Activated effector memory CD4-positive, alpha-beta T cell treated with Interleukin-2 at 50 U/mL for 16 hours (primary cell): Measurements from ENCODE around the gene PLEKHM3.

Source experiments
- DNase-seq: peaks from one replicate; pipeline ENCODE4 v3.0.0-alpha.2; 2020

PLEKHM3 gene

DNA sequence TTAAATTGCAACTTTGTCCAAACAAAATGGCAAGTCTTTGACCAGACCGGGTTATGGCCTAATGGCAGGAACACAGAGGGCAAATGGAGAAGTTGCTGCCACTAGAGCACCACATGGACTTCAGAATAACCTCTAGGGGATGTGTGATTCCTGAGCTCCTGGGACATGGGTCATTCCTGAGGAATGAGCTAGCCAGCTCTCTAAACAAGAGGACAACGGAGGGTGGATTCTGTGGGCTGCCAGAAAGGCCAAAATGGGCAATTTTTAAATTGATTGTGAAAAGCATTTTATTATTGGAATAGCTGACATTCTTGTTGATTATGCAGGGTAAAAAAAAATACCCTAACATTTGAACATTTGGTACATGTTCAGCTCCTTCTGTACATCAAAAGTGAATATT, 145.8 kb downstream of the PLEKHM3 start:
- no peak for DNase-seq

- no peak for DNase-seq
These were observed 148.3 kb downstream of the PLEKHM3 start for GRCh38 chr2:207876842-207877535.

GRCh38 chr2:207875473-207876212, 149.7 kb downstream of the PLEKHM3 start:
- no peak for DNase-seq

- no peak for DNase-seq
These were observed 151.5 kb downstream of the PLEKHM3 start for GRCh38 chr2:207873794-207874193.

- no peak for DNase-seq
These were observed 153.4 kb downstream of the PLEKHM3 start for GRCh38 chr2:207871911-207872310.

DNA sequence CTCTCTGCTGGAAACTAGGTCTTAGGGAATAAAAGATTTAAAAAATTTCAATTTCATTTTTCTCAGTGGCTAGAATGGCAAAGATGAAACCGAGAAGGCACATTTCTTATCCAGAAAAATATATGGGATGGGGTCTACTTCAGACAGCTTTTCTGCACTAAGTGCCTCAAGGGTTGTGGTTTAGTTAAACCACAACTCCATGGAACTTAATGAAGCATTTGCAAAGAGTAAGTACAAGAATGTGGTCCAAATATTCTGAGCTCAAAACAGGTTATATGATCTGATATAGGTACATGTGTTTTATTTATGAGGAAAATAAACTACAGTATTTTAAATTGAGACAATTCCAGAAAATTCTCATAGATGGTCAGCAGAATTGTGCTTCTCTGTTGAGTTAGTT, 153.8 kb downstream of the PLEKHM3 start:
- no peak for DNase-seq

DNA sequence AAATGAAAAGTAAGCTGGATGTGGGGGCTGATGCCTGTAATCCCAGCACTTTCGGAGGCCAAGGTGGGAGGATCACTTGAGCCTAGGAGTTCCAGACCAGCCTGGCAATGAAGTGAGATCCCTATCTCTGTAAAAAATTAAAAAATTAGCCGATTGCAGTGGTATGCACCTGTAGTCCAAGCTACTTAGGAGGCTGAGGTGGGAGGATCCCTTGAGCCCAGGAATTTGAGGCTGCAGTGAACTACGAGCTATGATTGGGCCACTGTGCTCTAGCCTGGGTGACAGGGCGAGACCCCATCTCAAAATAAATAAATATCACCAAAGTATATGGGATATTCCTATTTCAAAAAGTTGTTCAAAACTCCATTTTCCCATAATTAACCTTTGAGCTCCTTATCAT, 154.5 kb downstream of the PLEKHM3 start:
- DNase-seq = no peak

GRCh38 chr2:207869784-207870778, 155.2 kb downstream of the PLEKHM3 start:
- no peak for DNase-seq

DNA sequence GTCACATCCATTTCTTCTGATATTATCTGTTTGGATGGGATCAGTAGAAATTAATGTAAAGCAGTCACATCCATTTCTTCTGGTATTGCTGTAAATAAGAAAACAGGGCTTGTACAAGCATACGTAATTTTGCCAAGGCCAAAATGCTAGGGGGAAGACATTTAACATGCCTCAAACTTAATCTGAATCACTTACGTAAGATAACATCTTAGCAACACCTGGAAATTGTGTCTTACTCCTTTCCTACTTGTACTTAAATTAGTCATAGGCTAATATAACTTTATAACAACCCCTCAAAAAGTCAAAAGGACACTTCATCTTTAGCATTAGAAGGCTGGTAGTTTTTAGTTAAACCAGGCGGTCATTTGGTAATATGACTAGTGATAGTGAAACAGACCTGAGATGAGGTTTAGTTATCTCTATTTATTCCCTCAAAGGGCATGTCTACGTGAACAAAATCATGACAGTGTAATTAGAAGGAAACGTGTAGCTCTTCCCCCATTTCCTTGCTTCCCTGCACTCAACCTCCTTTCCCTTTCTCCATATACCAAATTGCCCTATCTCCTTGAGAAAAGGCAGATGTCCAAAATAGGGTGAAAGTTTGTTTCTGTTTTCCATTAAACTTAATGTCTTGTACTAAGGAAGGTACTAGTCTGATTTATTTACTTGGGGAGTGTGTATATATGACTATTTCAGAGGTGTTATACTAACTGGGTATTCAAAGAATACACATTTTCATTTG, 156.3 kb downstream of the PLEKHM3 start:
- DNase-seq = no peak

GRCh38 chr2:207867905-207868304, 157.4 kb downstream of the PLEKHM3 start:
- no peak for DNase-seq

GRCh38 chr2:207867056-207867455, 158.3 kb downstream of the PLEKHM3 start:
- DNase-seq = no peak

DNA sequence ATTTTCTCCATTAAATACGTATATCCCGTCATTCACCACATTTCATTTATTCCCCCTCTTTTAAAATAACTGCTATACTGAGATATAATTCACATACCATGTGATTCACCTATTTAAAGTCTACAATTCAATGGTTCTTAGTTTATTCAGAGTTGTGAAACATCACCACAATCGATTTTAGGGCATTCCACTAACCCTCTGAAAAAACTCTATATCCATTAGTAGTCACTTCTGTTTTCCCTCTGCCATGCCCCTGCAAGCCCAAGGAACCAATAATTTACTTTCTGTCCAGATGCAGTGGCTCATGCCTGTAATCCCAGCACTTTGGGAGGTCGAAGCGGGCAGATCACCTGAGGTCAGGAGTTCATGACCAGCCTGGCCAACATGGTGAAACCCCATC, 160.1 kb downstream of the PLEKHM3 start:
- DNase-seq = no peak

DNA sequence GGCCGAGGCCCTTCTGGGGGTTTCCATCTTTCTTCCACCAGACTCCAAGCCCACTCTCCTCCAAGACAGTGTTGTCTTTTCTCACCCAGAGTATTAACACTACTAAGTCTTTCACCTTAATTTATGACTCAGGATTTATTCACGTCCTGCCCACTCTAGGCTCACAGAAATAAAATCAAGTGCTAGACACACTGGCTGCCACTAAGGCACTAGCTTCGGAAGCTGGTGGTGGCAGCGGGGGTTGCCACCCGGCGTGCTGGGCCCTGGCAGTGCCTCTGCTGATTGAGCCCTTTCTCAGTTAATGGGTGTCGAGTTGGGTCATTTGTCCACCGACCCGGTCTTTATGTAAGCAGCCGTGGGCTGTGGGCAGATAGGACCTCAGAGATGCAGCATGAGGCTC, 162.0 kb downstream of the PLEKHM3 start:
- DNase-seq = no peak

DNA sequence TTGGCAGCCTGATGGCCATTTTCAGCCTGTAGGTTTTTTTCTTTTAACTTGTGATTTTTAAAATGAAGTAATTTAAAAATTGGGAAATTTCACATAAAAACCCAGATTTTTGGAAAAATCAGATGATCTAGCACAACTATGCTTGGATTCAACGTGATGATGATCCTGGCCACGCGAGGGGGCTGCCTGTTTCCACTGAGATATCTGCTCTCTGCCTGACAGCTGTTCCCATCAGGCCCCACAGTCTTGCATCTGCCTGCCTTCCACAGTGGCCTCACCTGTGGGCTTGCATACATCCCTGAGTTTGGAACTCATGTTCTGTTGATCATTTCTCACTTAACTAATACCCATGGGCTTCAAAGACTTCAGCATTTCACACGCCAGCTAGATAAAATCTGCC, 163.5 kb downstream of the PLEKHM3 start:
- no peak for DNase-seq

- DNase-seq = no peak
These were observed 164.6 kb downstream of the PLEKHM3 start for GRCh38 chr2:207860685-207861084.

DNA sequence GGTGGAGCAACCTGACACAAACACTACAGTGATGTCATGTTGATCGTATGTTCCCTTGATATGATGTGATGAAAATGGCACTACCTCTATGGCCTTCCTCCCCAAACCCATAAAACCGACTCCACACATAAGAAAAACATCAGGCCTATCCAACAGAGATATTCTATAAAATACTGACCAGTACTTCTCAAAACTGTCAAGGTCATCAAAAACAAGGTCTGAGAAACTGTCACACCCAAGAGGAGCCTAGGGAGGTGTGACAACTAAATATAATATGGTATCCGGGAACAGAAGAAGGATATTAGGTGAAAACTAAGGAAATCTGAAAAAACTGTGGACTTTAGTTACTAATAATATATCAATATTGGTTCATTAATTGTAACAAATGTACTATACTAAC, 169.7 kb downstream of the PLEKHM3 start:
- DNase-seq = no peak

DNA sequence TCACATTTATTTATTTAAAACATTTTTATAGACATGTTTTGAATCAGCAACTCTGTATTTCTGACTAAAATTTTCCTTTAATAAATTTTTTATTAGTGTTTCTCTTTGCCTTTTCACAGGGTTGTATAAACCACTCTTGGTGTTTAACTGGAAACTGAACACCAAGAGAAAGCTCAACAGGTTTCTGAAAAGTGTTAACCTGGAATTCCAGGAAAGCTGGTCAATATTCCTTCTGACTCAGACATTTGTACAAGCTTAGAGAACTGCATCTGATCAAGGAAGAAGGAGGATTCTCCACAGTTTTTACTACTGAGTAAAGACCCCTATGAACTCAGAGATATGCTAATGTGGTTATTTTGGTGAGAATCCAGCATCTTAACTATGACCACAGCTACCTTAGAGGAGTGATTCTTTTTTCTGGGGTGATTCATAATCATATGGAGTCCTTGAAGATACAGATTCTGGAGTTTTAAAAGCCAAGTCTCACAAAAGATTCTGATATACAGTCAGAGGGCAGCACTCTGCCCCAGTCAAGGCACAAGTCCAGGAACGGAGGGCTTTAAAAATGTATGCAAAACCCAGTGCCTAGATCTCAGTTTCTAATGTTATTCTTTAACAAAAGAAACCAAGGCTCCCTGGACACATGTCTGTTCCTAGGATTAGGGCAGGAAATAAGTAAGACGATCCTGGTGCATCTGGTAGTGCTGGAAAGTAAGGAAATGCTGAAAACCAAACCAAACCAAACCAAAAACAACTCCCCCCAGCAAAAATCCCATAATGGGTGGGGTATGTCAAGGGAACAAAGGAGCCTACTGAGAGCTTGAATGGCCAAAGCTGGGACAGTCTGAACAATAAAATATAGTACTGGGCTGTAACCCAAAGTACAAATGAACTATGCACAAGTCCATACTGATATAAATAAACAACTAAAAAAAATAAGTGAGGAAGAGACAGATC, 170.6 kb downstream of the PLEKHM3 start:
- DNase-seq = no peak

DNA sequence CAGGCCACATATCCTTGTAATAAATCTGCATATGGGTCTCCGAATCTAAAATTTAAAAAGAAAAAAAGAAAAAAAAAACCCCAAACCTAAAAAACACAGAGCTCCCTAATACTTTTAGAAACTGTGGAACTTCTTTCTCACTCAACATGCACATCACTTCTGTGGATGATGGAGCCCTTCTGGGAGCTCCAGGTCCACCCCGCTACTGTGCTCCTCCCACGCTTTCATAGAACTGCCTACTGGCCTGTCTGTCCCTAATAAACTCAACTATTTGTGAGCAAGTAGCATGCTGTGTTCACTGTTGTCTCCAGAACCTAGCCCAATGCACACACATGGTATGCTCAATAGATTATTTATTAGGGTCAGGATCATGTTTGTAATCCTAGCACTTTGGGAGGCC, 172.5 kb downstream of the PLEKHM3 start:
- no peak for DNase-seq

DNA sequence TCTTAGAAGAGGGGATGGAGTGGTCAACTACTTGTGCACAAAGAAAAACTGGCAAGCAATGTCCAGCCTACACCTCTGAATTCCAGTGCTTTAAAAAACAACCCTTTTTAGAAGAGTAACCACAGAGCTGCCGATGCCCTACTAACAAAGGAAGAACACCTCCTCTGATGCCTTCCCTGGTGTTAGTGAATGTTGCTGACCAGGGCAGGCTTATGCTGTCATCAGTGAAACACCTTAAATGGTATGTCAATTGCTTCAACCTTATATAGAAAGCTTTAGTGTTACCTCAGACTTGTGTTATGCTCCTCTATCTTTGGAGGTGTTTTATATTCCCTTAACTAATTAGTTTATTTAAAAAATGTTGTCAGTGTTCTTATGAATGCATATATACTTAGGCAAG, 175.9 kb downstream of the PLEKHM3 start:
- no peak for DNase-seq

GRCh38 chr2:207848545-207848928, 176.8 kb downstream of the PLEKHM3 start:
- no peak for DNase-seq

DNA sequence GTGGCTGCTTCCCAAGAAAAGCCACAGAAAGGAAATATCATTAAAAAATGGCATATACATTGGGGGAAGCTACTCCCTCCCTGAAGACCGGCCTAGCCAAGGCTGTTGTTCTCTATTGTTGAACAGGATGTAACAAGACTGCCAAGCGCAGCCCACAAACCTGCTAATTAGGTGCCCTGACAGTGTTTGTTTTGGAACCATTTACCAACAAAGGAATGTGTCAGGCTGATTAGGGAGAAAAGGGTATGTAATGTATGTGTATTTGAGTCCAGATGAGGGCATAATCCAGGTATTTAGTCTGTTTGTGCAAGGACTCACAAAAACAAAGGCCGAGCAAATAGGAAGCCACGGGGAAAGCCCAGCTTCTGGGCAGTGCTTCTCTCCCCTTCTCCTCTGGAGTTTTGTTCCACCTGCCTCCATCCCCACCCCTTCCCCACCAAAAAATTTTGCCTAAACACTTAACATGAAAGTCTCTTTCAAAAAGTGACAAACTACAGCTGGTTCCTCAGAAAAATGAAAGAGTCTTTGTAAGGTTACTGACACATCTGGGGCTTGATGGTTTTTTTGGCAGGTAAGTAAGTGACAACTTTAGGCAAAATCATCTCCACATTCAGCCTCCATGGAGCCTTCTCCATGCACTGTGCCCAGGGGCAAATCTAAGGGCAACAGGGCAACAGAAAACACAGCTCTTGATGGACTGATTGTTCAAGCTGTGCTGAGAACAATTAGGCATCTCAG, 177.4 kb downstream of the PLEKHM3 start:
- DNase-seq = no peak
